Measurements from ENCODE around the gene SREBF1.

DNA sequence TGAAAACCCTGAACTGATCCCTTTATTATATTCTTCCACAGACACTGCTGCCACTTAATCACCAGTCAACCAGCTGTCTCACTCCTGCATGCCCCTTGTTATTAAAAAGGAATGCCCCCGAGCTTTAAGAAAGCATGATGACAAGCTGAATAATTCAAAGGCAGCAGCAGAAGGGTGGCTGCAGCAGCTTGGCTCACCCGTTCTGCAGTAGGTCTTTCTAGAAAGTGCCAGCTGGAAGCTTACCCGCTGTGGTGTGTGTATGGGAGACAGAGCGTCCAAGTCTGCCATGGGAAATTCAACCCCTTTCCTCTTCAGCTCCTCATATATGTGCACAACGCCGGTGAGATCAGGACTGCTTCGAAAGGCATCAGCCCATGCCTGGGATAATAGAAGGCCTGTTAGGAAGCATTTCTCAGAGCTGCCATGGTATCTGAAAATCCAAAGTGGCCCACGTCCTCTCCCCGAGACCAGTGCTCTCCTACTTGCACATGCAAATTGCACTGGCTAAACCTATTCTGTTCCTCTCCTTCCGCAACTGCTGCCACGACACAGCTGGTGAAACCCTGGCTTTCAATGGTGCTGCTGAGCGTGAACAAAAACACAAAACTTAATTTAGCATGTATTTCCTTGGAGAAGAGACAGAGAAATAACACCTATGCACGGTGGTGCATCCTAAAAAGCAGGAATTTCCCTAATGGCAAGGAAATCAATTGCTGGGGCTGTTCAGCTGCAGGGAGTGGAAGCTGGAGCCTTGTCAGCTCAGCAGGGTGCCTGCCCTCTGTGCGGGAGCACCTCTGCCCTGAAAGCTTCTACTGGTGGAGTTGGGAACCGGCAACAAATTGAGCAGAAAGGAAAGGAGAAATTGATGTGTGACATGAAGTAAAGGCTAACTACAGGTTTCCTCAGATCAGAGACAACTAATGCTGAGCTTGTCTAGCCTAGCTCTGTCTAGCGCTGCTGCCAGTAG lies 47.9 kb upstream of the SREBF1 start:
- TF ChIP-seq, protein P1, sequence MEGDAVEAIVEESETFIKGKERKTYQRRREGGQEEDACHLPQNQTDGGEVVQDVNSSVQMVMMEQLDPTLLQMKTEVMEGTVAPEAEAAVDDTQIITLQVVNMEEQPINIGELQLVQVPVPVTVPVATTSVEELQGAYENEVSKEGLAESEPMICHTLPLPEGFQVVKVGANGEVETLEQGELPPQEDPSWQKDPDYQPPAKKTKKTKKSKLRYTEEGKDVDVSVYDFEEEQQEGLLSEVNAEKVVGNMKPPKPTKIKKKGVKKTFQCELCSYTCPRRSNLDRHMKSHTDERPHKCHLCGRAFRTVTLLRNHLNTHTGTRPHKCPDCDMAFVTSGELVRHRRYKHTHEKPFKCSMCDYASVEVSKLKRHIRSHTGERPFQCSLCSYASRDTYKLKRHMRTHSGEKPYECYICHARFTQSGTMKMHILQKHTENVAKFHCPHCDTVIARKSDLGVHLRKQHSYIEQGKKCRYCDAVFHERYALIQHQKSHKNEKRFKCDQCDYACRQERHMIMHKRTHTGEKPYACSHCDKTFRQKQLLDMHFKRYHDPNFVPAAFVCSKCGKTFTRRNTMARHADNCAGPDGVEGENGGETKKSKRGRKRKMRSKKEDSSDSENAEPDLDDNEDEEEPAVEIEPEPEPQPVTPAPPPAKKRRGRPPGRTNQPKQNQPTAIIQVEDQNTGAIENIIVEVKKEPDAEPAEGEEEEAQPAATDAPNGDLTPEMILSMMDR (IDR thresholded peaks at IDR 0.05): no peak
- TF ChIP-seq POLR2A (IDR thresholded peaks at IDR 0.05): no peak
